Lung (tissue), 12 donors: ENCODE data around the gene IRGC. TPM values are rescaled to one million over a fixed set of nuclear protein-coding genes. Genes with fewer than 3 reads are reported as not detected.

Experiments
- ATAC-seq: fragments of 200-7000 bp; cut with Tn5 transposase; one replicate; pipeline ENCODE4 v1.9.1; 2020; ENCODE audit warnings: moderate number of reproducible peaks; ENCODE audit not compliant: insufficient read depth, low FRiP score
- DNase-seq, 3 donors: peaks; one replicate each; pipeline ENCODE4 v3.0.0-alpha.2; 2013 to 2017
- H3K27ac ChIP-seq, 2 donors: one replicate each; pipeline ENCODE4 v1.5.1; 2013; ENCODE audit warnings: mild to moderate bottlenecking in 2 of 2, moderate library complexity in 2 of 2, control low read depth in 1 of 2, inconsistent platforms in 1 of 2, low read depth in 1 of 2, low read length in 1 of 2
- H3K27me3 ChIP-seq, 3 donors: one replicate each; pipeline ENCODE4 v1.5.1; 2013; ENCODE audit warnings: low read length in 2 of 3; ENCODE audit not compliant: control insufficient read depth in 3 of 3, insufficient read depth in 3 of 3
- H3K36me3 ChIP-seq, 4 donors: one replicate each; pipeline ENCODE4 v1.5.1; 2013; ENCODE audit warnings: low read length in 4 of 4, mild to moderate bottlenecking in 1 of 4, moderate library complexity in 1 of 4; ENCODE audit not compliant: control insufficient read depth in 4 of 4, insufficient read depth in 4 of 4
- H3K4me1 ChIP-seq, 5 donors: one replicate each; pipeline ENCODE4 v1.5.1; 2013; ENCODE audit warnings: low read length in 5 of 5, mild to moderate bottlenecking in 2 of 5, moderate library complexity in 1 of 5; ENCODE audit not compliant: control insufficient read depth in 5 of 5, insufficient read depth in 5 of 5
- H3K4me3 ChIP-seq: one replicate; pipeline ENCODE4 v1.5.1; 2013; ENCODE audit warnings: mild to moderate bottlenecking, control low read depth, moderate library complexity
- H3K9ac ChIP-seq, 2 donors: one replicate each; pipeline ENCODE4 v1.5.1; 2013; ENCODE audit warnings: low read length in 2 of 2, control low read depth in 1 of 2; ENCODE audit not compliant: insufficient read depth in 1 of 2
- H3K9me3 ChIP-seq, 4 donors: one replicate each; pipeline ENCODE4 v1.5.1; 2013; ENCODE audit warnings: low read length in 3 of 4, mild to moderate bottlenecking in 1 of 4, moderate library complexity in 1 of 4; ENCODE audit not compliant: control insufficient read depth in 4 of 4, insufficient read depth in 3 of 4
- CTCF ChIP-seq: IDR thresholded peaks from 2 replicates; pipeline ENCODE4 v1.5.1; 2012; ENCODE audit warnings: mild to moderate bottlenecking; ENCODE audit errors: control extremely low read depth, extremely low read depth
- WGBS, 2 donors: extraction: QIAGEN DNeasy Blood & Tissue Kit; methylation state at CpG; one replicate each; pipeline ENCODE4 v1.1.7; 2013; 5-methylcytosine and 5-hydroxymethylcytosine counted together
- polyA plus RNA-seq, 2 donors: library from polyadenylated mRNA; stranded (reverse); fragments of 200-250 nt; gene quantifications; one replicate each; pipeline ENCODE4 v1.2.1, GENCODE V29; 2013
- total RNA-seq, 2 donors: library from RNA; depleted of rRNA in 1 of 2; stranded (reverse); fragments of >200 nt in 1 of 2; gene quantifications; one replicate each; pipeline ENCODE4 v1.2.1, GENCODE V29; 2014 to 2021
- donor health status: control.
- donor health status: control.
- donor health status: Bipolar disorder and iron deficiency.
- donor health status: healthy.
- donor health status: DM: yes; HTN: yes; CAD: no.

The IRGC gene
- total and polyA plus RNA-seq, 4 donors = not detected

- ATAC-seq (no peak), DNase-seq (no peak)
- peaks cover 11 to 47% (median 37%) of the 10 kb centered on the region in 4 donors for H3K36me3 ChIP-seq
- H3K9me3 ChIP-seq = peaks cover 0 to 2% (median 0%) of the 10 kb centered on the region in 4 donors
- H3K27me3 ChIP-seq = no peaks in the 10 kb centered on the region
- 82 to 88% methylated on average over 5 of the region's 5 CpGs for WGBS, 2 donors
- no peak overlapping the region for H3K27ac ChIP-seq
- no peak overlapping the region for H3K9ac ChIP-seq
- H3K4me3 ChIP-seq = no peak overlapping the region
- no peak for TF ChIP-seq CTCF
- H3K4me1 ChIP-seq = peaks cover 0 to 7% (median 0%) of the 10 kb centered on the region in 5 donors
Observed at GRCh38 chr19:43729919-43730318, 14.0 kb downstream of the IRGC start.

GRCh38 chr19:43731346-43731745 lies 15.5 kb downstream of the IRGC start:
- DNase-seq (no peak), ATAC-seq (no peak)
- 88 to 93% methylated on average over 14 of the region's 14 CpGs for WGBS, 2 donors
- Histone ChIP-seq H3K9me3 (peaks cover 0 to 2% (median 0%) of the 10 kb centered on the region in 4 donors), H3K9ac (no peak overlapping the region), H3K27ac (no peak overlapping the region), H3K4me1 (no peaks in the 10 kb centered on the region), H3K36me3 (peaks cover 11 to 52% (median 41%) of the 10 kb centered on the region in 4 donors), H3K4me3 (no peak overlapping the region), H3K27me3 (no peaks in the 10 kb centered on the region)
- no peak for TF ChIP-seq CTCF

GRCh38 chr19:43731846-43732245 lies 16.0 kb downstream of the IRGC start:
- peaks cover 0 to 2% (median 0%) of the 10 kb centered on the region in 4 donors for H3K9me3 ChIP-seq
- ATAC-seq (no peak), DNase-seq (no peak)
- no peak overlapping the region for H3K4me3 ChIP-seq
- 31 to 78% methylated on average over 1 of the region's 1 CpG for WGBS, 2 donors
- no peaks in the 10 kb centered on the region for H3K27me3 ChIP-seq
- H3K9ac ChIP-seq = no peak overlapping the region
- no peaks in the 10 kb centered on the region for H3K4me1 ChIP-seq
- no peak for TF ChIP-seq CTCF
- no peak overlapping the region for H3K27ac ChIP-seq
- H3K36me3 ChIP-seq = peaks cover 11 to 54% (median 45%) of the 10 kb centered on the region in 4 donors

- Histone ChIP-seq H3K27ac (no peak overlapping the region), H3K4me3 (no peak overlapping the region), H3K27me3 (no peaks in the 10 kb centered on the region), H3K4me1 (peaks cover 0 to 2% (median 0%) of the 10 kb centered on the region in 5 donors), H3K36me3 (peaks cover 16 to 58% (median 44%) of the 10 kb centered on the region in 4 donors), H3K9ac (no peak overlapping the region), H3K9me3 (no peaks in the 10 kb centered on the region)
- WGBS, 2 donors = 97% methylated on average over 6 of the region's 6 CpGs
- no peak for DNase-seq
- no peak for TF ChIP-seq CTCF
- ATAC-seq = no peak
Observed at GRCh38 chr19:43735013-43735412, 19.1 kb downstream of the IRGC start.
